Mononuclear cell (primary cell): ENCODE results near the gene OR2B2. TPM values are rescaled to one million over a fixed set of nuclear protein-coding genes. Genes with fewer than 3 reads are reported as not detected.
"Not testable (repeated sequence)": the region's sequence is repeated elsewhere in the genome, so short reads cannot be mapped to it uniquely, and the experiment has no call there.

Experiments used
- H3K27me3 ChIP-seq: 2 replicates; pipeline ENCODE4 v1.6.0; 2011; ENCODE audit warnings: low read length, control low read depth; ENCODE audit not compliant: insufficient read depth
- H3K4me1 ChIP-seq: 2 replicates; pipeline ENCODE4 v1.5.1; 2011; ENCODE audit warnings: mild to moderate bottlenecking, low read length, control low read depth; ENCODE audit not compliant: insufficient read depth
- H3K4me3 ChIP-seq: 2 replicates; pipeline ENCODE4 v1.5.1; 2011; ENCODE audit warnings: mild to moderate bottlenecking, low read length, moderate library complexity
- H3K9me3 ChIP-seq: 2 replicates; pipeline ENCODE4 v1.5.1; 2011; ENCODE audit warnings: low read depth, mild to moderate bottlenecking, control low read depth, low read length
- total RNA-seq: library from RNA; depleted of rRNA; stranded (reverse); fragments of >200 nt; gene quantifications from one replicate; pipeline ENCODE4 v1.2.3, GENCODE V29; 2012

Gene OR2B2
- total RNA-seq, 1 donor = not detected

DNA sequence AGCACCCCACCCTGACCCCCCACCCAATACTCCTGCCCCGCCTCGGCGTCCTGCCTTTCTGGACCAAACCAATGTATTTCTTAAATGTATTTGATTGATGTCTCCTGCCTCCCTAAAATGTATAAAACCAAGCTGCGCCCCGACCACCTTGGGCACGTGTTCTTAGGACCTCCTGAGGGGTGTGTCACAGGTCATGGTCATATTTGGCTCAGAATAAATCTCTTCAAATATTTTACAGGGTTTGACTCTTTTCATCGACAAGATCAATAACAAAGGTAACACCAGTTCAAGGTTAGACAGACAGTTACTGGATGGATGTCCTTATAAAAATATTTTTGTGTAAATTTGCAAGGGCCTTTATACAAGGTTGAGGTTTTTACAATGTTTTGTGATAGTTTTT, 12.0 kb downstream of the OR2B2 start:
- not testable (repeated sequence) for H3K9me3 ChIP-seq, H3K27me3 ChIP-seq, H3K4me3 ChIP-seq
- H3K4me1 ChIP-seq = peaks cover 23% of the 10 kb centered on the region

DNA sequence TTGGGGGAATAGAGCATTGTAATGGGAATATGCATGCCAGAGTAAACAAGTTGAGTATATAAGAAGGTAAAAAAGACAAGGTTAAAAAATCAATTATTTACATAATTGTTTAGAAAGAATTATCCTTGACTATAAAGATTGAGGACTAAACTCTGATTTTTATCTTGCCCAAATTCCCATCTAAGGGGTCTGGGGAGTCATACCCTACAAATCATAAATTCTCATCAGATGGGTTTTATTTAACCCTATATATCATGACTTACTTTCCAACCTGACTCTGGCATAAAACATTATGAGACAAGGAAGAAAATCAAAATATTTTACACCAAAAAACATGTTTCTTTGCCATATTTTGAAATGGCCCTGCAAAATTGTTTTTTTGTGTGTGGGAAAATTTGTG, 12.7 kb downstream of the OR2B2 start:
- Histone ChIP-seq H3K27me3 (no peaks in the 10 kb centered on the region), H3K4me3 (no peak overlapping the region), H3K9me3 (no peaks in the 10 kb centered on the region), H3K4me1 (peaks cover 28% of the 10 kb centered on the region)

DNA sequence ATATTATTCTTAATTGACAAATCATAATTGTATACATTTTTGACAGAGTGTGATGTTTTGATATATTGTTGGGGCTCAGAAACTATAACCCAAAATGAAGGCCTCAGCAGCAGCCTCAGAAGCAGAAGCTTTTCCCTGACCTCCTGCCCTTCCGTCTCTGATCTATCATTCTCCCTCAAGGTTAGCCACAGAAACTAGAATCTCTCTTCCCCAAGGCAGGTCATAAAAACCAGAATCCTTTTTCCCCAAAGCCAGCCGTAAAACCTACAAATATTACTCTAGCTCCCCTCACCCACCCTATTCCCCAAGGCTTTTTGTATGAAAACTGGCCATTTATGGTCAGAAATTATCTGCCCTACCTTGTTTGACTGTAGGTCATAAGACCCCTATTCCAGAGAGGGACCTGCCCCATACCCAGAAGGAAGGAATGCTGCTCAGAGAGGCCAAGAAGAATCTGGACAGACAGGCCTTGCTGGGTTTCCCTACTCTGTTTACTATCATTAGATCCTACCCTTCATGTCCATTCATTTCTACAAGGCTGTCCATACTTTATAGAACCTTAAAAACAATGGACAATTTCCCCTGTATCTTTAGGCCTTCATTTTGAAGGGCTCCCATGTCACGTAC, 14.5 kb downstream of the OR2B2 start:
- H3K27me3 ChIP-seq = no peaks in the 10 kb centered on the region
- H3K4me3 ChIP-seq = no peak overlapping the region
- H3K9me3 ChIP-seq = no peaks in the 10 kb centered on the region
- H3K4me1 ChIP-seq = peaks cover 29% of the 10 kb centered on the region

DNA sequence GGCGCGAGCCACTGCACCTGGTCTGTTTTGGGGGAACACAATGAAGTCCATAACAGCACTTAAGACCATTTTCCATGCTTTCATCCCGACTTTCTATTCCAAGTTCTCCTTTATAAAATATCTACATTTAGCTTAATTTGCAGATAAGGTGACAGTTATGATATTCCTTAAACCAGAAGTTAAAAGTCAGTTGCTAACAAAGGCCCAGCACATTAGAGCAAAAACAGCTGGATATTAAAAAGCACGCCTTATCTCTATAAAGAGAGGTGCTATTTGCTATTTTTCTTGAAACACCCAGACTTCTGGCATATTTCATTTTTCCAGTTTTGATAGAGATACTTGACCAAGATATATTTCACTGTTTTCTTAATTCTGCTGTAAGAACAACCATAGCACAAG, 15.8 kb downstream of the OR2B2 start:
- Histone ChIP-seq H3K27me3 (no peaks in the 10 kb centered on the region), H3K4me3 (no peak overlapping the region), H3K9me3 (no peaks in the 10 kb centered on the region), H3K4me1 (peaks cover 37% of the 10 kb centered on the region)

DNA sequence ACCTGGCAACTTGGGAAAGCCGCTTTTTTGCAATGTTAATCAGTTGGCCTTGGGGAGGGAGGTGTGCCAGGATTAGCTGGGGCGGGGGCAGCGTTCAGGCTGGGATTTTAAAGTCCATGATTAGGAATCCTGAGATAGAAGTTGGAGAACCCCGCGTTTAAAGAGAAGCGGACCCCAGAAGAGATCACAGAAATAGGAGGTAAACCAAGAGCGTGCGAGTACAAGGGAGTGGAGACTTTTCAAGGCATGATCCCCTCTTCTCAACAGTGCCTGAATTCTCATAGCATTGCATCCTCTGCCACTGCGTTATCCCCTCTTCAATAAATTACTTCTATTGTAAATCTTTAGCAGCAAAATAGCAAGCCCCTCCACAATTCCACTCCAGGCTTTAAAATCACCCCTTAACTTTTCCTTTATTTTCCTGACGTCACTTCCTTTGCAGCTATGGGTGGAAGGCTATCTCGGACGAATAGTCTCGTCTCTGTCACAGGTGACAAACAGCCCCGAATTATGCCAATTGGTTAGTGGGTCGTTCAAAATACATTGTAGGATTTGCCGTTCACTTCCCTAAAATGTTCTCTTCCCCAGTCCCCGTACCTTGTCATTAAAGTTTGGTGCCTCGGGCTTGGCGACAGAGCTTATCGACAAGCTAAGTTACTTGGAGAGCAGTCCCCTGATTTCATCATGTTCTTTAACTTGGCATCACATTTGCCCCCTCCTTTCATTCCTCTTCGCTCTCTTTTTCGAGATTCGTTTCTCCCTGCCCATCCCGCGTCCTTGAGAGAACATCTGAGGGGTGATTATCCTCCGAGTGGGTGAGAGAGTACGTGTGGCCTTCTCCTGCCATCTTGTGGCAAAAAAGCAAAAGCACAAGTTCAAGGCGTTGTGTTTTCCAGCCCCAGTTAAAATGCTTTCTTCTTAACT, 17.1 kb downstream of the OR2B2 start:
- Histone ChIP-seq H3K4me1 (peaks cover 48% of the 10 kb centered on the region), H3K9me3 (no peaks in the 10 kb centered on the region), H3K27me3 (no peaks in the 10 kb centered on the region), H3K4me3 (peak overlapping the region; percentile 84)

DNA sequence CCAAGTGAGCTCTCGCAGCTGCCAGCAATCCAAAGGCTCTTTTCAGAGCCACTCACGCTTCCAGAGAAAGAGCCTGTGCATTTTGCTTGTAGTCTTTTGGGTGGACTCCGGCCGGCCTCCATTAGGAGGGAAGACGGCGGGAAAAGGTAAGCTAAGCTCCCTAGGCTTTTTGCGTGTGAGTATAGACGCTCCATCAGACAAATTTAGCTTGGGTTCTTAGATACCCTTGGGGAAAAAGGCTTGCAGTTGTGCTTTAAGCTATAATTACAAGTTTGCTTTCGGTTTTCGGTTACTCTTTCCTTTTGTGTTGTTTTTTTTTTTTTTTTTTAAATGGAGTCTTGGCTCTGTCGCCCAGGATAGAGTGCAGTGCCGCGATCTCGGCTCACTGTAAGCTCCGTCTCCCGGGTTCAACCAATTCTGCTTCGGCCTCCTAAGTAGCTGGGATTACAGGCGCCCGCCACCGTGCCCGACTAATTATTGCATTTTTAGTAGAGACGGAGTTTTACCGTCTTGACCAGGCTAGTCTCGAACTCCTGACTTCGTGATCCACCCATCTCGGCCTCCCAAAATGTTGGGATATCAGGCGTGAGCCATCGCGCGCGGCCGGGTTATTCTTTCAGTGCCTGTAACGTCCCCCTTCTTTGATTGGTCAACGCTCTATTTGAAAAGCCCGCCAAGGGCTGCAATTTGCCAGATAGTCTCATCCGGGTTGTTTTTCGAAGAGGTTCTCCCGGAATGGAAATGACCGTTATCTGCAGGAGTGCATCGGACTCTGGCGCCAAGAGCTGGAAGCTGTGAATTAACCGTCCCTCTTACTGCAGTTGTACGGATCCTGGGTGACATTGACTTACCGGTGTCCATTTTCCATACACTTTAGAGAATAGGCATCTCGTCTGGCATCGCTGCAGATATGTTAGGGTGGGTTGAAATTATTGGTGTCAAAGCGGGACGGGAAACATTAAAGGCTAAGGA, 18.1 kb downstream of the OR2B2 start:
- no peaks in the 10 kb centered on the region for H3K9me3 ChIP-seq
- H3K4me3 ChIP-seq = peak overlapping the region; percentile 84
- H3K27me3 ChIP-seq = no peaks in the 10 kb centered on the region
- H3K4me1 ChIP-seq = peaks cover 57% of the 10 kb centered on the region

DNA sequence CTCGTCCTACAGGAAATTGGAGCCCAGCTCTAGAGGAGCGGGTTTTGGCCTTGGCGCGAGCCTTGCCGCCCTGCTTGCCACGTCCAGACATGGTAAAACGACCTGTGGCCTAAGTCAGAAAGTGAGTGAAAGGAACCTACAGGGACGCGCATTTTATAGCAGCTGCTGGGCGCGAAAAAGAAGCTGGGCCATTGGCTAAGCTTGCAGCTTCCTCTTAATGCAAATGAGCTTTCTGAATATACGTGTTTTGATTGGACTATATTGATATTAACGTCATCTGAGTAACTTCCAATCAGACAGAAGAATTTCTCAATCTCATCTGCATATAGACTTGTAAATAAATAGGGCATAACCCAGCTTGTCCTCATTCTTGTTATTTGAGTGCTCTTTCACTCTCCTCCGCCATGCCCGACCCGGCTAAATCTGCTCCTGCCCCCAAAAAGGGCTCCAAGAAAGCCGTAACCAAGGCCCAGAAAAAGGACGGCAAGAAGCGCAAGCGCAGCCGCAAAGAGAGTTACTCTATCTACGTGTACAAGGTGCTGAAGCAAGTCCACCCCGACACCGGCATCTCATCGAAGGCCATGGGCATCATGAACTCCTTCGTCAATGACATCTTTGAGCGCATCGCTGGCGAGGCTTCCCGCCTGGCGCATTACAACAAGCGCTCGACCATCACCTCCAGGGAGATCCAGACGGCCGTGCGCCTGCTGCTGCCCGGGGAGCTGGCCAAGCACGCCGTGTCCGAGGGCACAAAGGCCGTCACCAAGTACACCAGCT, 18.9 kb downstream of the OR2B2 start:
- Histone ChIP-seq H3K27me3 (no peaks in the 10 kb centered on the region), H3K4me1 (peaks cover 63% of the 10 kb centered on the region), H3K4me3 (peak overlapping the region; percentile 84), H3K9me3 (no peaks in the 10 kb centered on the region)

DNA sequence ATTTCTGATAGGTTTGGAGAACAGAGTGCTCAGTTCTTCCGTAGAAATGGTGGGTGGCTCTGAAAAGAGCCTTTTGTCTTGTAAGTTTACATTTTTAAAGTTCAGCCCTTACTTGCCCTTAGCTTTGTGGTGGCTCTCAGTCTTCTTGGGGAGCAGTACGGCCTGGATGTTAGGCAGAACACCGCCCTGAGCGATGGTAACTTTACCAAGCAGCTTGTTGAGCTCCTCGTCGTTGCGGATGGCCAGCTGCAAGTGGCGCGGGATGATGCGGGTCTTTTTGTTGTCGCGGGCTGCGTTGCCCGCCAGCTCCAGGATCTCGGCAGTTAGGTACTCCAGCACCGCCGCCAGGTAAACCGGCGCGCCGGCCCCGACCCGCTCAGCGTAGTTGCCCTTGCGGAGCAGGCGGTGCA, 19.5 kb downstream of the OR2B2 start:
- H3K9me3 ChIP-seq = no peaks in the 10 kb centered on the region
- no peaks in the 10 kb centered on the region for H3K27me3 ChIP-seq
- peak overlapping the region; percentile 84 for H3K4me3 ChIP-seq
- peaks cover 63% of the 10 kb centered on the region for H3K4me1 ChIP-seq

DNA sequence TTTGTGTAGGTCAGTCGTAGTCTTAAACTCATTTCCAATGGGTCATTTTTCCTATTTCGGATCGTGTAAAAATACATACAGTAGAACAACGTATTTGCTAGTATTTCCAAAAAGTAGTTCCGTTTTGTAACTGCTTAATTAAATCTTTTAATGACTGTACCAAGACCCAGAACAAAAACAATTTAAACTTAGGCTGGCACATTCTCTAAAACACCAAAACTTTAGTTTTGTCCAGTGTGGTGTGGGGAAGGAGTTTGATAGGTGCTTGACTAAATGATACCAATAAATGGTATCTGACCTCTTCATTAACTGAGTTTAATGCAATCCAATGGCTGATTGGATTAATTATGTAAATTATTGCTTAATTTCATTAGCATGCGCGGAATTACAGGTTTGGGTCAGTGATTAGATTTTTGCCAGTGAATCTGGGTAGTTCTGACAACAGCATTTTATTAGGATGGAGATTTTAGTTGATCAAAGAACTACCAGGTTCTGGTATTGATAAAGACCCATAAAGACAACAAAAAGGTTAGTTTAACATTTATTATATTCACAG, 20.8 kb downstream of the OR2B2 start:
- no peaks in the 10 kb centered on the region for H3K27me3 ChIP-seq
- H3K9me3 ChIP-seq = no peaks in the 10 kb centered on the region
- no peak overlapping the region for H3K4me3 ChIP-seq
- peaks cover 63% of the 10 kb centered on the region for H3K4me1 ChIP-seq

DNA sequence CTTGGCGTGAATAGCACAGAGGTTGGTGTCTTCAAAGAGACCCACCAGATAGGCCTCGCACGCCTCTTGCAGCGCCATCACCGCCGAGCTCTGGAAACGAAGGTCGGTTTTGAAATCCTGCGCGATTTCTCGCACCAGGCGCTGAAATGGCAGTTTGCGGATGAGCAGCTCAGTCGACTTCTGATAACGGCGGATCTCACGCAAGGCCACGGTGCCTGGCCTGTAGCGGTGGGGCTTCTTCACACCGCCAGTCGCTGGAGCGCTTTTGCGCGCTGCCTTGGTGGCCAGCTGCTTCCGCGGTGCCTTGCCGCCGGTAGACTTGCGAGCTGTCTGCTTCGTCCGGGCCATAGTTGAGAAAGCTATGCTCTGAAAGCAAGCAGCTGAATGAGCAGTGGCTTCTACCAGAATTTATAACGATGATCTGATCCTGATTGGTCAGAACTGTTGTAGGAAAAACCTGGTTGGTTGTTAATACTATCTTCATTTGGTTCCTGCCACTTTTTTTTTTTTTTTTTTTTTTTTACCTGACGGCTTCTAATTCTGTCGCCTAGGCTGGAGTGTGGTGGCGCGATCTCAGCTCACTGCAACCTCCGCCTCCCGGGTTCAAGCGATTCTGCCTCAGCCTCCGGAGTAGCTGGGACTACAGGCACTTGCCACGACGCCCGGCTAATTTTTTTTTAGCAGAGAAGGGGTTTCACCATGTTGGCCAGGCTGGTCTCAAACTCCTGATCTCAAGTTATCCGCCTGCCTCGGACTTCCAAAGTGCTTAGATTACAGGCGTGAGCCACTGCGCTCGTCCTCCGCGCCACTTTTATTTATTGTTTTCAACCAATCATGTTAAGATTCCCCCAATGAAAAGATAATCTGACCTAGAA, 21.5 kb downstream of the OR2B2 start:
- peaks cover 56% of the 10 kb centered on the region for H3K4me1 ChIP-seq
- H3K4me3 ChIP-seq = peak overlapping the region; percentile 19
- H3K27me3 ChIP-seq = no peaks in the 10 kb centered on the region

DNA sequence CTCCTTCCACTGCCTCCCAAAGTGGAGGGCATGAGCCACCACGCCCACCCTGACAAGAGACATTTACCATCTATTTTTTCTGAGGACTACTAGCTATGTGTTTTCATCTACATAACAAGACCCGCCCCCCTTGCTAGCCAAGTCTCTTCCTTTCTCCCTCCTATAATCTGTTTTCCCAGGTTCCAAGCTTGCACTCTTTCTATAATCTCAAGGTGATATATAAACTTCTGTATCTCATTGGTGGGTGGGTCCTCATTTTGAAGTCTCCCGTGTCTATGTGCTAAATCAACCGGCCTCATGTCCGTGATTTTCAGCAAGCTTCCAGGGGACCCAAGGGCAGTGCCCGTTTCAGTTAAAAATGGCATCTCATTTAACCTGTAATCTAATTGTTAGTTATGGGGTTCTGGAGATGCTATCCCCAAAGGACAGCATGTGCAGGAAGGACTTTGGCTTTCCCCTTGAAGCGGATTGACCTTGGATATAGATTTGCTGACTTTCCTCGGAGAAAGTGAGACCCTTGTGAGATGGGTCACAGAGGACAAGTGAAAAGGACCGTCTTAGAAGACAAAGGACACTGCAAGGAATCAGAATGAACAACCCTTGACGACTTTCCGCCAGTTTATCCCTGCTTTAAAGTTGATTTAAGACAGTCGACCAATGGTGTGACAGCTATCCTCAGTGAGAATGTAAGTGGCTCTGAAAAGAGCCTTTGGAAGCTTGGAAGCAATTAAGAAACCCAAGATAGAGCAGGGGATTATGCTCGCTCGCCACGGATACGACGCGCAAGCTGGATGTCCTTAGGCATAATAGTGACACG, 22.4 kb downstream of the OR2B2 start:
- Histone ChIP-seq H3K4me1 (peaks cover 53% of the 10 kb centered on the region), H3K4me3 (peak overlapping the region; percentile 19), H3K9me3 (no peaks in the 10 kb centered on the region), H3K27me3 (no peaks in the 10 kb centered on the region)

More for the DNA sequence above, 21.5 kb downstream of the OR2B2 start:
- no peaks in the 10 kb centered on the region for H3K9me3 ChIP-seq

DNA sequence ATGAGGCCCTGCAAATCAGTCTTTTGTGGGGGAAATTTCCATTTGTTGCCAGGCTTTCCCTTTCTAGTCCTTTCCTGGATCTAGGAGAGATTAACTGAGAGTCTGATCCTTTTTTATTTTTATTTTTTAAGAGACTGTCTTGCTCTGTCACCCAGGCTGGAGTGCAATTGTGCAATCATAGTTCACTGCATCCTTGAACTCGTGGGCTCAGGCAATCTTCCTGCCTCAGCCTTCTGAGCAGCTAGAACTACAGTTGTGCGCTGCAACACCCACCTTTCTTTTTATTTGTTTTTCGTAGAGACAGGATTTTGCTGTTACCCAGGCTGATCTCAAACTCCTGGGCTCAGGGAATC, 22.9 kb downstream of the OR2B2 start:
- H3K9me3 ChIP-seq = no peaks in the 10 kb centered on the region
- H3K4me1 ChIP-seq = peaks cover 49% of the 10 kb centered on the region
- no peaks in the 10 kb centered on the region for H3K27me3 ChIP-seq
- H3K4me3 ChIP-seq = no peak overlapping the region

DNA sequence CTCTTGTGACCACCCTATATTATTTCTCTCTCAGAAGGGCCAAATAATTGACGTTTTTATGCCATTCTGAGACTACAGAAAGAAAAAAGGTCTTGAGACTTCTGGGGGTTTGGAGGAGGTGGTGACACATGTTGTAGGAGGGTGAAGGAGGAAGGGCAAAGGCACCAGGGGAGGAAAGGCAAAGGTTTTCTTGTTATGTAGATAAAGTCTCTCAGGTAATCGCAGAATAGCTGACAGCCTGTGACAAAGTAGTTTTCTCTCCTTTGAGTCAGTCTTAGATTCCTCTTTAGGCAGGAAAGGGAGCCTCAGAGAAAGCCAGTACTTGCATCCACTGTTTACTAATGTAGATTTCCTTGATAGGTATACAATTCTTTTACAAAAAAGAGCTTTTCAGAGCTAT, 23.6 kb downstream of the OR2B2 start:
- no peak overlapping the region for H3K4me3 ChIP-seq
- H3K9me3 ChIP-seq = no peaks in the 10 kb centered on the region
- H3K4me1 ChIP-seq = peaks cover 42% of the 10 kb centered on the region
- H3K27me3 ChIP-seq = no peaks in the 10 kb centered on the region
